Ammon's horn (tissue), 1 donor: ENCODE measurements around the gene HERPUD2.
"Not testable (repeated sequence)": the region's sequence is repeated elsewhere in the genome, so short reads cannot be mapped to it uniquely, and the experiment has no call there.

Source experiments
- DNase-seq: peaks from one replicate; pipeline ENCODE4 v3.0.0-alpha.2; 2016; ENCODE audit warnings: low spot score

The HERPUD2 gene

DNA sequence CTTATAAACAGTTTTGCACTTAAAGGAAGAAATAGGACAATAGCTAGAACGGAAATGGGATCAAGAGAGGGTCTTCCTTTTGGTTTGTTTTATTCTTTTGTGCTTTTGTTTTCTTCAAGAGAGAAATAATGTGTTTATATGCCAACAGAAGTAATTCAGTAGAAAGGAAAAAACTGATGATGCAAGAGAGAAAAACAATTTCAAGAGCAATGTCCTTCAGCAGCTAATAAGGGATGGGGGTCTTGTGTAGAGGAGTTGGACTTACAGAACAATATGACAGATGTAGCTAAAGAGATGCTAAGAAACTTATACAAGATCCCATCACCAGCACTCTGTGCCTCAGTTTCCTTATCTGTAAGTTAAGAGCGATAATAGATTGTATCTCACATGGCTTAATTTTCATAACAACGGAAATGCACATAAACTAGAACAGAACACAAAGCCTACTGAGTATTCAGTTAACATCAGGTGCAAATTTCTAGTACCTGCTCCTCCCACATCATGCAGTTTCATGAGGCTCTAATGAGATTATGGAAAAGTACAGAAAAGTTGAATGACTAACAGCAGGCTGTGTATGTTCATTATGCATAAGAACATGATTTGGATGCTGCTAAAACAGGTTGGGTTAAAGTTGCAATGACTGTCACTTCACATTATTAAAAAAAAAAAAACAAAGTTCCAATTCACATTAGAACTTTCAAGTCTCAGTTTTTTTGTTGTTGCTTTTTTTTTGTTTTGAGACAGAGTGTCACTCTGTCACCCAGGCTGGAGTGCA lies 17.2 kb downstream of the HERPUD2 start:
- DNase-seq = no peak

DNA sequence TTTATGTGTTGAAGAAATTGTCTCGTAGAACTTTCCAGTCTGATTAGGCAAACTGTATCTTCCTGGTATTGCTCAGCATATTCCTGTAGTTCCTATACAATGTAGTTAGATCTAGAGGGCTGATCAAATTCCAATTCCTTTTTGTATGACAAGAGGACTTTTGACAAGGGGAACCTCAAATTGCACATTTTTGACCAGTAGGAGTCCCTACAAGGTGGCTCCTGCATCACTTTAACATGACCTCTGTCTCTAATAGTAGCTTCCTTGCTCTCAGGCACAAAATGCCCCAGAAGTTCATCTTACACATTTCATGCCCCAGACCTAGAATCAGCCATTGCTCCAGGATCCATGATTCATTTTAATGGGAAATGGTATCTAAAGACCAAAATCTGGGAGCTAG lies 18.7 kb downstream of the HERPUD2 start:
- DNase-seq = no peak

- no peak for DNase-seq
Measured at GRCh38 chr7:35670856-35671569, 23.9 kb downstream of the HERPUD2 start.

DNA sequence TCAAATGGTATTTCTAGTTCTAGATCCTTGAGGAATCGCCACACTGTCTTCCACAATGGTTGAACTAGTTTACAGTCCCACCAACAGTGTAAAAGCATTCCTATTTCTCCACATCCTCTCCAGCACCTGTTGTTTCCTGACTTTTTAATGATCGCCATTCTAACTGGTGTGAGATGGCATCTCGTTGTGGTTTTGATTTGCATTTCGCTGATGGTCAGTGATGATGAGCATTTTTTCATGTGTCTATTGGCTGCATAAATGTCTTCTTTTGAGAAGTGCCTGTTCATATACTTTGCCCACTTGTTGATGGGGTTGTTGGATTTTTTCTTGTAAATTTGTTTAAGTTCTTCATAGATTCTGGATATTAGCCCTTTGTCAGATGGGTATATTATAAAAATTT lies 34.5 kb downstream of the HERPUD2 start:
- DNase-seq = not testable (repeated sequence)

DNA sequence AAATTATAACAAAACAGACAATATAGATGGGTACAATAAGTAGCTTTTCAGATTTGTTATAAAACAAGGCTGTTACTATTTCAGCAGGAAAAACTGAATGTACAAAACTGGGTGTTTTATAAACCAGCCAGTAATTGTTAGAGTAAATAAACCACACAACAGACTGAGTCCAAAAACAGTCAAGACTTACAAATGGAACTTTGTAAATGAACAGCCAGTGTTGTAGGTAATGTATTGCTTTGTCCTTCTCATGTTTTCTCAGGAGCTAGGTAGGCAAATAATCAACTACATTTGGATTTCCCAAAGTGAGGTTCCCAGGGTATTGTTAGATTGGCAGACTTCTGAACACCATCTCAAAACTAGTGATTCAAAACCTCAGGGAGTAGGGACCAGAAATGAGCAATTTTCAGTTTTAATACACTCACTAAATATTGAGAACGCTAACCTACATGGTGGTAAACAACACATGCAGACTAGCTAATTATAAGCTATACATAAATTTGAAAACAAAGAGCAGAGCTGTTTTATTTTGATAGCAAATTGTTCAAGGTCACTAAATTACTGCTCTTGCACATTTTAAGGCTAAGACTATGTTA lies 36.2 kb downstream of the HERPUD2 start:
- DNase-seq = no peak

- no peak for DNase-seq
Measured at GRCh38 chr7:35657125-35657524, 37.8 kb downstream of the HERPUD2 start.

DNA sequence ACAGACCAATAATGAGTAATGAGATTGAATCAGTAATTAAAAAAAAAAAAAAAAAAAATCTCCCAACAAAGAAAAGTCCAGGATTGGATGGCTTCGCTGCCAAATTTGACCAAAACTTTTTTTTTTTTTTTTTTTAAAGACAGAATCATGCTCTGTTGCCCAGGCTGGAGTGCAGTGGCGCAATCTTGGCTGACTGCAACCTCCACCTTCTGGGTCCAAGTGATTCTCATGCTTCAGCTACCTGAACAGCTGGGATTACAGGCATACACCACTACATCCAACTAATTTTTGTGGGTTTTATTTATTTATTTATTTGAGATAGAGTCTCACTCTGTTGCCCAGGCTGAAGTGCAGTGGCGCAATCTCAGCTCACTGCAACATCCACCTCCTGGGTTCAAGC lies 40.4 kb downstream of the HERPUD2 start:
- DNase-seq = not testable (repeated sequence)

GRCh38 chr7:35652124-35652523 lies 42.8 kb downstream of the HERPUD2 start:
- DNase-seq = no peak

DNA sequence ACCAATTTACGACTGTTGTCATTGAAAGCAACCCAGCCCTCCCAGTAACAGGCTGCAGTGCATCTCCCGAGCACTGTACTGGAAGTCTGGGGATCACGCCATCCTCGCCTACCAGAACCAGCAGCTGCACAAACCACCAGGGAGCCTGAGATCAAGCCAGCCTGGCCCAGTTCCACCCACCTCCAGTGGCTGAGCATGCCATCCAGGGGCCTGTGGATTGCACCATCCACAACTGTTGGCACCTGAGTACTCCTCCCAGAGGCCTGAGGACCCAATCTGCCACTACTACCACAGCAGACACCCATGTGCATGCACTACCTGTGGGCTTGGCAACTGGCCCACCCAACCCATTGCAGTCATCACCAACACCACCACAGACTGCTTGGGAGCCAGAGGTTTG lies 44.2 kb downstream of the HERPUD2 start:
- no peak for DNase-seq

GRCh38 chr7:35649711-35650110 lies 45.2 kb downstream of the HERPUD2 start:
- no peak for DNase-seq

DNA sequence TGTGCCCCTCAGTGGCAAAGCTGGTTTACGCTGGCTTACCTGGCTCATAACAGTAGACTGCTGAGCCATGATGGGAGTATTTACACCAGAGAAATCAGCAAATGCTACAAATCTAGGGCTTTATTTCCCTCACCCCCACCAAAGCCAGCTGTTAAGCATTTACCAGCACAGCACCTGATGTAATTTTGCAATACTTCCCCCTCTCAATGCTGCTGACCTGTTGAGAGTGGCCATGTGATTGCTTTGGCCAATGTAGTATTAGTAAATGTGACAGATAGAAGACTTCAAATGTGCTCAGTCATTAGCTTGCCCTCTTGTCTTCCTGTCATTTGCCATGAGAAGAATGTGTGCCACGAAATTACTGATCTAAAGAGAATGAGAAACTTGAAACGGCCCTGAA lies 46.6 kb downstream of the HERPUD2 start:
- DNase-seq = no peak

- DNase-seq = no peak
Measured at GRCh38 chr7:35647171-35647574, 47.8 kb downstream of the HERPUD2 start.

DNA sequence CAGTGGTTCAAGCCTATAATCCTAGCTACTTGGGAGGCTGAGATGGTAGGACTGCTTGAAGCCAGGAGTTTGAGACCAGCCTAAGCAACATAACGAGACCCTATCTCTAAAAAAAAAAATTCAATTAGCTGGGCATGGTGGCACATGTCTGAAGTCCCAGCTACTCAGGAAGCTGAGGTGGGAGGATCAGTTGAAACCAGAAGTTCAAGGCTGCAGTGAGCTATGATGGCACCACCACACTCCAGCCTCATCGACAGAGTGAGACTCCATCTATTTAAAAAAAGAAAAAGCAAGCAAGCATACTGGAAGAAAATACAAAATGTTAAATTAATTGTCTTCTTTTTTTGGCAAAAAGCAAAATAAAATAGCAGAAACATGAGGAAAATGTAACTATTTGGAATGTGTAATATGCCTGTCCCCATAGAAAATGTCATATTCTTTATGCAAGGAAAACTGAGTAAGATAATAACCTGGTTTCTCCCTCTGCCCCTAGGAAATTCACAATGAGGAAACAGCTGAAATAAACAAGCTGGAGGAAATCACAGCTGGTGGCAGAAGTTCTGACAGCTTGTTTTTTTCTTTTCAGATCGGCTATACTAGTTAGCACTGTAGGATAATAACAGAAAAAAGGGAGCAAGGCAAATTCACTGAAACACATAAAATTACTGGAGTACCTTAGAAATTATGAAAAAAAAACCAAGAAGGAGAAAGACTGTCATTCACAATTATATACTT lies 48.5 kb downstream of the HERPUD2 start:
- DNase-seq = no peak

DNA sequence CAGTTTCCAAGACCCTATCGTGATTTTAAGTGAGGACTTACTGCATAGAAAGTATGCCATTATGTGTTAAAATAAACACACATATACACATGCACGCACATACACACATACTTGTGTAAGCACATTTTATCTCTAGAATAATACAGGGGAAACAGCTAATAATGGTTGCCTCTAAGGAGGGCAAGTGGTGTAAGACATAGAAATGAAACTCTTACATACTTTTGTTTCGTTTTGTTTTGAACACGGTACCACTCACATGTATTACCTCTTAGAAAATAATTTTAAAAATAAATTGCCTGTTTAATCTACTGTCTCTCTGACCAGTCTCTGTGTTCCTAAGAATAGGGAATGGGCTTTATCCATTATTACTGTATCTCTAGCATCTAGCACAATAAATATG lies 49.2 kb downstream of the HERPUD2 start:
- no peak for DNase-seq

GRCh38 chr7:35630024-35630972 lies 64.6 kb downstream of the HERPUD2 start:
- peak; percentile 23 for DNase-seq

- peak; percentile 74 for DNase-seq
Measured at GRCh38 chr7:35624299-35625186, 70.4 kb downstream of the HERPUD2 start.

- no peak for DNase-seq
Measured at GRCh38 chr7:35623381-35623780, 71.6 kb downstream of the HERPUD2 start.

- no peak for DNase-seq
Measured at GRCh38 chr7:35619863-35620262, 75.1 kb downstream of the HERPUD2 start.

DNA sequence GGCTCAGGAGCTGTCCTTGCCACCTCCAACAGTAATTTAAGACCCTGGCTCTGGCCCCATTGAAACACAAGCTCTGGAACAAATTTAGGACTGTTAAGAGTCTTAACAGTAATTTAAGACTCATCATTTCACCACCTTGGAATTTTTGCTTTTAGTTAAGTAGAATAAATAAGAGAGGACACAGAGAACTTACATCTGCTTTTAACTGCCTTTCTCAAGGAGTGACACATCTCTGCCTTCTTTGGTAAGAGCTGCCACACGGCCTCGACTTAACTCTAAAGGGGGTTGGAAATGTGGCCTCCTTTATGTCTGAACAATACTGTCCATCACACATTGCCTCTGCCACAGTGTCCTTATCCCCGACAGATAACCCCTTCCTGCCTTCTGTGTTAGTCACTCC lies 77.9 kb downstream of the HERPUD2 start:
- DNase-seq = no peak

- DNase-seq = no peak
Measured at GRCh38 chr7:35613150-35613549, 81.8 kb downstream of the HERPUD2 start.
